Measurements from ENCODE around the gene IL1RAP.

IL1RAP gene

GRCh38 chr3:190680691-190681090 is 166.8 kb downstream of the IL1RAP start:
- DNase-seq: no peak
- no peaks in the 10 kb centered on the region for H3K4me1 Mint-ChIP-seq
- peaks cover 1% of the 10 kb centered on the region for H3K27me3 Mint-ChIP-seq (ENCODE audit: low read depth, poor library complexity)
- no peak for TF ChIP-seq CTCF (IDR thresholded peaks at IDR 0.05)
- H3K36me3 Mint-ChIP-seq (ENCODE audit: low read depth): no peaks in the 10 kb centered on the region
- no peak overlapping the region for H3K27ac Mint-ChIP-seq
- no peak overlapping the region for H3K4me3 Mint-ChIP-seq
- peaks cover 10% of the 10 kb centered on the region for H3K9me3 Mint-ChIP-seq

- Mint-ChIP-seq H3K27me3 (ENCODE audit: low read depth, poor library complexity) (peaks cover 2% of the 10 kb centered on the region), H3K4me1 (no peaks in the 10 kb centered on the region), H3K27ac (no peak overlapping the region), H3K36me3 (ENCODE audit: low read depth) (no peaks in the 10 kb centered on the region), H3K9me3 (peaks cover 9% of the 10 kb centered on the region), H3K4me3 (no peak overlapping the region)
- TF ChIP-seq CTCF (IDR thresholded peaks at IDR 0.05): no peak
- no peak for DNase-seq
Measured at GRCh38 chr3:190684776-190685175, 170.9 kb downstream of the IL1RAP start.

GRCh38 chr3:190686011-190686410 is 172.1 kb downstream of the IL1RAP start:
- Mint-ChIP-seq H3K4me1 (no peaks in the 10 kb centered on the region), H3K36me3 (ENCODE audit: low read depth) (no peaks in the 10 kb centered on the region), H3K27me3 (ENCODE audit: low read depth, poor library complexity) (peaks cover 2% of the 10 kb centered on the region), H3K4me3 (no peak overlapping the region), H3K27ac (no peak overlapping the region), H3K9me3 (peaks cover 9% of the 10 kb centered on the region)
- DNase-seq: no peak
- no peak for TF ChIP-seq CTCF (IDR thresholded peaks at IDR 0.05)

- Mint-ChIP-seq H3K4me1 (no peaks in the 10 kb centered on the region), H3K27ac (no peak overlapping the region), H3K4me3 (no peak overlapping the region), H3K27me3 (ENCODE audit: low read depth, poor library complexity) (peaks cover 2% of the 10 kb centered on the region), H3K36me3 (ENCODE audit: low read depth) (no peaks in the 10 kb centered on the region), H3K9me3 (peaks cover 4% of the 10 kb centered on the region)
- no peak for DNase-seq
- TF ChIP-seq CTCF (IDR thresholded peaks at IDR 0.05): no peak
Measured at GRCh38 chr3:190690246-190690645, 176.4 kb downstream of the IL1RAP start.

- peaks cover 6% of the 10 kb centered on the region for H3K27me3 Mint-ChIP-seq (ENCODE audit: low read depth, poor library complexity)
- no peaks in the 10 kb centered on the region for H3K36me3 Mint-ChIP-seq (ENCODE audit: low read depth)
Measured at GRCh38 chr3:190692256-190692655, 178.4 kb downstream of the IL1RAP start.

More at GRCh38 chr3:190692256-190692655, 178.4 kb downstream of the IL1RAP start:
- no peak for TF ChIP-seq CTCF (IDR thresholded peaks at IDR 0.05)
- no peak overlapping the region for H3K4me3 Mint-ChIP-seq
- H3K4me1 Mint-ChIP-seq: peaks cover 6% of the 10 kb centered on the region
- no peak for DNase-seq
- H3K27ac Mint-ChIP-seq: no peak overlapping the region
- H3K9me3 Mint-ChIP-seq: peaks cover 4% of the 10 kb centered on the region

Data from nephron progenitor cell (in vitro differentiated cells).